ENCODE measurements around the gene PDE7B. TPM values are rescaled to one million over a fixed set of nuclear protein-coding genes. Genes with fewer than 3 reads are reported as not detected.

Gene PDE7B
- polyA plus RNA-seq, 1 of the 3 experiments (the other 2 are of a cell fraction): 1.9 TPM

- peak overlapping the region; percentile 41; the same call in 1 of the 2 replicates for H3K4me2 ChIP-seq
- H3K4me1 ChIP-seq (ENCODE audit: control insufficient read depth in 1 of 2, insufficient read depth in 2 of 2, low read depth in 1 of 2, low read length in 1 of 2): peaks cover 0 to 12% of the 10 kb centered on the region in 2 experiments; a peak in 2 of 4 replicates
- peaks cover 0 to 6% of the 10 kb centered on the region in 2 experiments for H3K36me3 ChIP-seq (replicated peaks in 1 of 2; ENCODE audit: control insufficient read depth in 1 of 2, insufficient read depth in 2 of 2, low read length in 1 of 2)
- H3F3A ChIP-seq (replicated peaks; ENCODE audit: insufficient read depth): peaks cover 4% of the 10 kb centered on the region
- peak; percentile 60 for DNase-seq
- H4K20me1 ChIP-seq (ENCODE audit: insufficient read depth): no peaks in the 10 kb centered on the region
- ChIA-PET CTCF (interaction anchor here (0.7 to 1.5 kb wide), 3 partner anchors 19 to 136 kb away, joined by 3 to 5 read pairs (median 5); no protein-coding TSS in a partner anchor), POLR2A (interaction anchor here (0.5 to 0.8 kb wide), 4 partner anchors 15 to 321 kb away, joined by 3 read pairs; no protein-coding TSS in a partner anchor)
- H3K4me3 ChIP-seq (ENCODE audit: low read depth in 2 of 2, low read length in 1 of 2): no peak overlapping the region
- no peaks in the 10 kb centered on the region for H3K79me2 ChIP-seq (ENCODE audit: insufficient read depth)
- H3K9me3 ChIP-seq: no peaks in the 10 kb centered on the region
- peak overlapping the region; percentile 89 for H2AFZ ChIP-seq (ENCODE audit: low read depth)
- H3K27me3 ChIP-seq (ENCODE audit: insufficient read depth): no peaks in the 10 kb centered on the region
- H3K9me2 ChIP-seq: no peaks in the 10 kb centered on the region
- peak overlapping the region; percentile 62 to 94; a peak in 3 of 4 replicates for H3K27ac ChIP-seq (ENCODE audit: low read depth in 2 of 2, low read length in 1 of 2)
- no peak overlapping the region for H3K9ac ChIP-seq
- 44% methylated on average over 13 of the region's 13 CpGs for WGBS (ENCODE audit: low lambda C conversion rate)
- peak; percentile 17; the same call in 1 of the 2 replicates for TF ChIP-seq JUND (IDR thresholded peaks at IDR 0.05)
- TF ChIP-seq TAF1 (IDR thresholded peaks at IDR 0.05; ENCODE audit: borderline replicate concordance, low read depth, low read length): no peak
- no peak for TF ChIP-seq RXRA (IDR thresholded peaks at IDR 0.05; ENCODE audit: borderline replicate concordance, low read depth)
- no peak for TF ChIP-seq SIN3A (IDR thresholded peaks at IDR 0.05; ENCODE audit: borderline replicate concordance, low read depth, low read length)
- no peak for TF ChIP-seq MEF2A (IDR thresholded peaks at IDR 0.05; ENCODE audit: borderline replicate concordance, low read depth)
- no peak for TF ChIP-seq SMC3 (IDR thresholded peaks at IDR 0.05; ENCODE audit: low read depth, low read length)
- no peak for TF ChIP-seq PBX3 (IDR thresholded peaks at IDR 0.05)
- no peak for TF ChIP-seq TEAD4 (IDR thresholded peaks at IDR 0.05; ENCODE audit: borderline replicate concordance, insufficient read depth)
- no peak for TF ChIP-seq ZBTB33 (IDR thresholded peaks at IDR 0.05; ENCODE audit: borderline replicate concordance, low read depth)
- TF ChIP-seq EZH2phosphoT487 (IDR thresholded peaks at IDR 0.05; ENCODE audit: borderline replicate concordance, low read depth): no peak
- TF ChIP-seq NFIC (IDR thresholded peaks at IDR 0.05; ENCODE audit: borderline replicate concordance): peak; percentile 36; the same call in 1 of the 2 replicates
- no peak for TF ChIP-seq USF1 (IDR thresholded peaks at IDR 0.05; ENCODE audit: borderline replicate concordance, low read depth)
- TF ChIP-seq YY1 (IDR thresholded peaks at IDR 0.05; ENCODE audit: low read depth): no peak
- no peak for TF ChIP-seq IRF3 (IDR thresholded peaks at IDR 0.05; ENCODE audit: low read depth, low read length)
- 0 out of 2 replicates have a peak, but pooled peaks have one; percentile 5 for TF ChIP-seq RAD21 (IDR thresholded peaks at IDR 0.05; ENCODE audit: low read length)
- TF ChIP-seq NRF1 (IDR thresholded peaks at IDR 0.05; ENCODE audit: low read depth, low read length): no peak
- TF ChIP-seq FOXJ3 (CRISPR knock-in tag; IDR thresholded peaks at IDR 0.05): peak; percentile 61; the same call in 1 of the 2 replicates
- no peak for TF ChIP-seq FOXM1 (IDR thresholded peaks at IDR 0.05; ENCODE audit: low read depth)
- TF ChIP-seq TCF12 (IDR thresholded peaks at IDR 0.05): peak; percentile 25; the same call in 1 of the 2 replicates
- no peak for TF ChIP-seq ELF1 (IDR thresholded peaks at IDR 0.05)
- peak; percentile 56; the same call in 1 of the 2 replicates for TF ChIP-seq MAX (IDR thresholded peaks at IDR 0.05; ENCODE audit: low read depth)
- no peak for TF ChIP-seq FOSL2 (IDR thresholded peaks at IDR 0.05; ENCODE audit: borderline replicate concordance, low read depth)
- no peak for TF ChIP-seq POLR2AphosphoS5 (IDR thresholded peaks at IDR 0.05; ENCODE audit: low read depth, low read length)
- TF ChIP-seq RFX5 (IDR thresholded peaks at IDR 0.05; ENCODE audit: low read length): no peak; the same call in 1 of the 2 replicates
- TF ChIP-seq CHD2 (IDR thresholded peaks at IDR 0.05; ENCODE audit: low read length, partially characterized antibody): peak; percentile 48
- TF ChIP-seq EP300 (IDR thresholded peaks at IDR 0.05; ENCODE audit: borderline replicate concordance in 1 of 2, low read depth in 1 of 2, low read length in 1 of 2): peak in 1 of 2 experiments; percentile 86; a peak in 2 of 4 replicates
- TF ChIP-seq GABPA (IDR thresholded peaks at IDR 0.05; ENCODE audit: low read depth): 0 out of 2 replicates have a peak, but pooled peaks have one; percentile 5
Measured at GRCh38 chr6:136173519-136174507, 322.3 kb downstream of the PDE7B start.

Data from SK-N-SH (cell line).